Activated CD4-positive, alpha-beta T cell treated with anti-CD3 and anti-CD28 coated beads, Interleukin-2, amount 50 U/mL, for 4 hours (primary cell): Measurements from ENCODE around the gene DNAH3.

Experiments
- DNase-seq, 2 experiments: peaks; one replicate each; pipeline ENCODE4 v3.0.0-alpha.2; 2020

DNAH3 gene

GRCh38 chr16:20901068-20901435, 249.6 kb downstream of the DNAH3 start:
- no peak for DNase-seq

- peak; percentile 85 to 89 for DNase-seq
Observed at GRCh38 chr16:20900299-20901067, 250.2 kb downstream of the DNAH3 start, which contains the start of the genes DCUN1D3 and LYRM1. DCUN1D3 (minus strand) TSS chr16:20900358; CDS start chr16:20862538, 37,820 bp downstream. LYRM1 (plus strand) TSS chr16:20900771; CDS start chr16:20915556, 14,785 bp downstream.

- DNase-seq: no peak
Observed at GRCh38 chr16:20899477-20900298, 251.0 kb downstream of the DNAH3 start.

GRCh38 chr16:20899071-20899470, 251.6 kb downstream of the DNAH3 start:
- DNase-seq: no peak

- no peak for DNase-seq
Observed at GRCh38 chr16:20897922-20898321, 252.7 kb downstream of the DNAH3 start.

- no peak for DNase-seq
Observed at GRCh38 chr16:20897253-20897897, 253.3 kb downstream of the DNAH3 start.

GRCh38 chr16:20894388-20894787, 256.3 kb downstream of the DNAH3 start:
- no peak for DNase-seq

GRCh38 chr16:20889625-20890275, 260.9 kb downstream of the DNAH3 start:
- no peak for DNase-seq

- DNase-seq: no peak
Observed at GRCh38 chr16:20887207-20887606, 263.4 kb downstream of the DNAH3 start.

- DNase-seq: no peak
Observed at GRCh38 chr16:20886320-20886719, 264.3 kb downstream of the DNAH3 start.

GRCh38 chr16:20884240-20884556, 266.4 kb downstream of the DNAH3 start:
- no peak for DNase-seq

GRCh38 chr16:20883554-20884239, 266.9 kb downstream of the DNAH3 start:
- no peak for DNase-seq
